ENCODE data around the gene ATP7B.
A peak's percentile ranks its signal among the peaks of the same experiment; 100 is the strongest.

ATP7B gene

DNA sequence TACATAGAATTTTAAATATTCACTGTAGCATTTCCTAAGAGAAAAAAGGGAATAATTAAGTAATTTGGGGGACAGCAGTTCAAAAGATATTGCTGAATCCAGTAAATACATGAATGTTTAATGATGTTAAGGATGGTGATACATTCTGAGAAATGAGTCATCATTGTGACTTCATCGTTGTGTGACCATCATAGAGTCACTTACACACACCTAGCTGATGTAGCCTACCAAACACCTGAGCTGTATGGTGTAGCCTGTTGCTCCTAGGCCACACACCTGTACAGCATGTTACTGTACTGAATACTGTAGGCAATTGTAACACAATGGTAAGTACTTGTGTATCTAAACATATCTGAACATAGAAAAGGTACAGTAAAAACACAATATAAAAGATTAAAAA is 34.8 kb downstream of the ATP7B start:
- Histone ChIP-seq H3K27me3 (ENCODE audit: low read depth, low read length) (no peaks in the 10 kb centered on the region), H3K9me3 (ENCODE audit: control insufficient read depth in 1 of 2, low read length in 2 of 2) (no peaks in the 10 kb centered on the region), H3K4me1 (ENCODE audit: control insufficient read depth in 1 of 2, insufficient read depth in 2 of 2, low read length in 2 of 2) (no peaks in the 10 kb centered on the region), H3K36me3 (ENCODE audit: control insufficient read depth in 1 of 2, insufficient read depth in 2 of 2, low read length in 2 of 2) (peaks cover 0 to 3% of the 10 kb centered on the region in 2 donors), H3K27ac (ENCODE audit: low read length) (no peak overlapping the region), H3K4me3 (ENCODE audit: low read depth in 1 of 2, low read length in 2 of 2) (no peak overlapping the region)

DNA sequence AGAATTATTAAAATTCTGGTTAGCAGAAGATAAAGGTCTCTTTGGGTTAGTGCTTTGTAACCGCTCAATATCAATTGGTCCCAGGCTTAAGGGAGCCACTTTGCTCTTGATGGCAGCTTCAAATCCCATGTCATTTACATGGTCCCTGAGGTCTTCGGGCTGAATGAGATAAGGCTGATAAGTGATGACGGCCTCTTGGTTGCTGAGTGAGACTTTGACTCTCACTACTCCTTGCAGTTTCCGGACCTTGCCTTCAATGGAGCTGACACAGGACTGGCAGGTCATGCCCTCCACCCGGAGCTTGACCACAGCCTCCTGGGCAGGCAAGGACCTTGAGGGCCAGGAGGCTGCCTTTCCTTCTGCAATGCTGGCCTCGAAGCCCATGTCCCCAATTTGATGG is 36.8 kb downstream of the ATP7B start:
- no peak overlapping the region for H3K27ac ChIP-seq (ENCODE audit: low read length)
- no peaks in the 10 kb centered on the region for H3K9me3 ChIP-seq (ENCODE audit: control insufficient read depth in 1 of 2, low read length in 2 of 2)
- no peaks in the 10 kb centered on the region for H3K27me3 ChIP-seq (ENCODE audit: low read depth, low read length)
- peaks cover 3 to 4% of the 10 kb centered on the region in 2 donors for H3K36me3 ChIP-seq (ENCODE audit: control insufficient read depth in 1 of 2, insufficient read depth in 2 of 2, low read length in 2 of 2)
- no peaks in the 10 kb centered on the region for H3K4me1 ChIP-seq (ENCODE audit: control insufficient read depth in 1 of 2, insufficient read depth in 2 of 2, low read length in 2 of 2)
- no peak overlapping the region for H3K4me3 ChIP-seq (ENCODE audit: low read depth in 1 of 2, low read length in 2 of 2)

DNA sequence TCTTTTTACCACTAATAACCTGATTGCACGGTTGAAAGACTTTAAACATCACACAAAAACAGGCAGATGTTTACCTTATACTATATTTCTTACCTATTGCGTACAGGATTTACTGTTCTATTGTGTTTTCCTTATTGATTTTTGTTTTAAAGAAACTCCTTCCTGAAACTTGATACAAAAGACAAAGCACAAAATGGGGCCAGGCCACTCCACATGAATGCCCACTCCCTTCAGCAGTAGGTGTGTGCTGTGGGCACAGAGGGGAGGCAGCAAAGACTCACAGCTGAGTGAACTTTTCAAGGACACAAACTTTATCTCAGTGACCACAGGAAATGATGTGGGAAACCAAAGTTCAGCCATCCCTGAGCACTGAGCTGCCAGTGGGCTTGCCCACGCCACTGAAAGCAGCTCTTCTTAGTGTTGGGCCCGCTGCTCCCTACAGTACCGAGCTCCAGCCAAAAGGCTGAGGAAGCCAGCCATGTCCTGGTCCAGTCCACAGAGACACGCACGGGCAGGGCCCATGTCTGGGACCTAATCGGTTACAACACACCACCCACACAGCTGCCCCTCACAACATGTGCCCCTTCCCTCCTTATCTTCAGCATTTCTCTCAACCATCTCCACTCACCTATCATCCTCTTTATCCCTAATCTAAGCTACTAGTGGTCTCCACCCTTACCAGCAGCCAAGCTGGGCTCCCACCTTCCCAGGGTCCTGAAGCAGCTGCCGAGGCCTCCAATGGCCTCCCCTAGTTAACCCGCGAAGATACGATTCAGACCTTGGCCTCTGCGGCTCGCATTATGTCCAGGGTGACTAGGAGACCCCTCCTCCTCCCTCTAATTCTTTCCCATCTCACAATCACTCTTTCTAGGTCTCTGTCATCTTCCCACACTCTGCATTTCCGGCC is 39.5 kb downstream of the ATP7B start:
- H3K4me1 ChIP-seq (ENCODE audit: control insufficient read depth in 1 of 2, insufficient read depth in 2 of 2, low read length in 2 of 2), result no peaks in the 10 kb centered on the region
- H3K27ac ChIP-seq (ENCODE audit: low read length), result no peak overlapping the region
- H3K4me3 ChIP-seq (ENCODE audit: low read depth in 1 of 2, low read length in 2 of 2), result no peak overlapping the region

DNA sequence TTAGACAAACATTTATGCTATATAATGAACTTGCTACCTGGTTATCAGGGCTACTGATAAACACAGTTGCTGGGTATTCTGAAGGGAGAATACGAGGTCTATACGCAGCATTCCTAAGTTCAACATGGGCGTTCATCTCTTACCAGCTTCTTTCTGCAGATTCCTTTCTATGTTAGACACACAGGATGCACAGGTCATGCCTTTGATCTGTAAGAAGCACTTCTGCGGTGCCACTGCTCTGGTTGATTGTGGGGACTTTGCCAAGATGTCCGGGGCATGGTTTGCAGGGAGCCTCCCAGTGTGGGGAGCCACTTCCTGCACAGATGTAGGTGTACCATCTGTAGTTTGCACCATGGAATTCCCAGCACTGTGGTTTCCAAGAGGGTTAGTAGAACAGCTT is 40.9 kb downstream of the ATP7B start:
- Histone ChIP-seq H3K36me3 (ENCODE audit: control insufficient read depth in 1 of 2, insufficient read depth in 2 of 2, low read length in 2 of 2) (peaks cover 4 to 8% of the 10 kb centered on the region in 2 donors), H3K27me3 (ENCODE audit: low read depth, low read length) (no peaks in the 10 kb centered on the region), H3K4me1 (ENCODE audit: control insufficient read depth in 1 of 2, insufficient read depth in 2 of 2, low read length in 2 of 2) (no peaks in the 10 kb centered on the region), H3K9me3 (ENCODE audit: control insufficient read depth in 1 of 2, low read length in 2 of 2) (no peaks in the 10 kb centered on the region), H3K27ac (ENCODE audit: low read length) (no peak overlapping the region), H3K4me3 (ENCODE audit: low read depth in 1 of 2, low read length in 2 of 2) (no peak overlapping the region)

More for the DNA sequence above, 39.5 kb downstream of the ATP7B start:
- Histone ChIP-seq H3K9me3 (ENCODE audit: control insufficient read depth in 1 of 2, low read length in 2 of 2) (no peaks in the 10 kb centered on the region), H3K27me3 (ENCODE audit: low read depth, low read length) (no peaks in the 10 kb centered on the region), H3K36me3 (ENCODE audit: control insufficient read depth in 1 of 2, insufficient read depth in 2 of 2, low read length in 2 of 2) (peaks cover 4 to 8% of the 10 kb centered on the region in 2 donors)

GRCh38 chr13:51967482-51968446 is 43.5 kb downstream of the ATP7B start:
- Histone ChIP-seq H3K36me3 (ENCODE audit: control insufficient read depth in 1 of 2, insufficient read depth in 2 of 2, low read length in 2 of 2) (peaks cover 4 to 5% of the 10 kb centered on the region in 2 donors), H3K27me3 (ENCODE audit: low read depth, low read length) (no peaks in the 10 kb centered on the region), H3K4me1 (ENCODE audit: control insufficient read depth in 1 of 2, insufficient read depth in 2 of 2, low read length in 2 of 2) (no peaks in the 10 kb centered on the region), H3K4me3 (ENCODE audit: low read depth in 1 of 2, low read length in 2 of 2) (no peak overlapping the region), H3K9me3 (ENCODE audit: control insufficient read depth in 1 of 2, low read length in 2 of 2) (no peaks in the 10 kb centered on the region), H3K27ac (ENCODE audit: low read length) (no peak overlapping the region)

DNA sequence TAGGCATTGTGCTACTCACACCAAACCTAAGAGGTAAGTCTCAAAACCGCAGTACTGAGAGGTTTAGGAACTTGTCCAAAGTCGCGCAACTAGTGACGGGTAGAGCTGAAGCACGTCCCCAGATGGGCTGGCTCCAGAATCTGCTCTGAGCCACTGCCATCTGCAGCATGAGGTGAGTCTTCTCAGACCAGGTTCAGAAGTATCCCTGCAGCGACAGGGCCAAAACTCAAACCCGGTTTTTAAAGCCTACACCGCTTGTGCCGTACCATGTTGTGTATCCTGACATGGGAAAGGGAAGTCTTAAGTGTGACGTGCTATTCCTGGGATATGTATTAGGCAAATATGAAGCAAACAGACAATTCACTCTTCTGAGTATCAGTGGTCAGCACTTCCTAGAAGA is 45.1 kb downstream of the ATP7B start:
- no peak overlapping the region for H3K27ac ChIP-seq (ENCODE audit: low read length)

DNA sequence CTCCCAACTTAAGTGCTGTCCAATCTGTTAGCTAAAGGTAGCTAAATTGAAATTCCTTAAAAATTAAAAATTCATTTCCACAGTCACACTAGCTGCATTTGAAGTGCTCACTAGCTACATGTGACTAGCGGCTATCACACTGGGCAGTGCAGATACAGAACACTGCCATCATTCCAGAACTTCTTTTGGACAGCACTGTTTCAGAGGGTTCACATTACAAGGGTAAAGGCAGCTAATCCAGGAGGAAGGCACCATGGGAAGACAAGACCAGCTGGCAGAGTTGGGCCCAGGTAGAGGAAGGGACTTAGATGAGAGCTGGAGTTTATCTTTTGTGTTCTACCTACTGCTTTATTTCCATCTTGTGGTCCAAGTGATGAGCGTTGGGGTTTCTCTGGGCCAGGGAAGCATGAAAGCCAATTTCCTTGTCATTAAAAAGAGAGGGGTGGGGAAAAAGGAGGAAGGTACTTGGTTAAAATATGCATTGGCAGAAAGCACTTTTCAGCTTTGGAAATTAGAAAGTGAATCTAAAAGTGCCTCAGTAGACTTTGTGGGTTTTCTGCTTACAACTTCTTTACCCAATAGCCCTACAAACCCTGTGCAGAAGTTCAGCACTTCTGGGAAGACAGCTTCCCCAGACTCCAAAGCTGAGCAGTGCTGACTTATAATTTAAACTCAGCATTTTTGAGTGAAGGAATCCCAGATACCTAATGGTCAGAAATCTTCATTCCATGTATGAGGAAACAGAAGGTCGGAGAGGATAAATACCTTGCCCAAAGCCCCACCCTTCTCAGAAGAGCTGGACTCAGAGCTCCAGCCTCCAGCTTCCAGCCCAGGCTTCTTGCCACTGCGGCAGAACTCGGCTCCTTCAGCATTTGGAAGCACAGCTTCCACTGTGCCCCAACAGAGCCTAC is 49.5 kb downstream of the ATP7B start:
- Histone ChIP-seq H3K4me1 (ENCODE audit: control insufficient read depth in 1 of 2, insufficient read depth in 2 of 2, low read length in 2 of 2) (peaks cover 0 to 4% of the 10 kb centered on the region in 2 donors), H3K27ac (ENCODE audit: low read length) (no peak overlapping the region), H3K4me3 (ENCODE audit: low read depth in 1 of 2, low read length in 2 of 2) (no peak overlapping the region), H3K36me3 (ENCODE audit: control insufficient read depth in 1 of 2, insufficient read depth in 2 of 2, low read length in 2 of 2) (no peaks in the 10 kb centered on the region), H3K9me3 (ENCODE audit: control insufficient read depth in 1 of 2, low read length in 2 of 2) (no peaks in the 10 kb centered on the region), H3K27me3 (ENCODE audit: low read depth, low read length) (no peaks in the 10 kb centered on the region)

More for the DNA sequence above, 45.1 kb downstream of the ATP7B start:
- H3K9me3 ChIP-seq (ENCODE audit: control insufficient read depth in 1 of 2, low read length in 2 of 2), result no peaks in the 10 kb centered on the region
- H3K4me1 ChIP-seq (ENCODE audit: control insufficient read depth in 1 of 2, insufficient read depth in 2 of 2, low read length in 2 of 2), result no peaks in the 10 kb centered on the region
- H3K36me3 ChIP-seq (ENCODE audit: control insufficient read depth in 1 of 2, insufficient read depth in 2 of 2, low read length in 2 of 2), result peaks cover 4 to 5% of the 10 kb centered on the region in 2 donors
- H3K4me3 ChIP-seq (ENCODE audit: low read depth in 1 of 2, low read length in 2 of 2), result no peak overlapping the region
- H3K27me3 ChIP-seq (ENCODE audit: low read depth, low read length), result no peaks in the 10 kb centered on the region

DNA sequence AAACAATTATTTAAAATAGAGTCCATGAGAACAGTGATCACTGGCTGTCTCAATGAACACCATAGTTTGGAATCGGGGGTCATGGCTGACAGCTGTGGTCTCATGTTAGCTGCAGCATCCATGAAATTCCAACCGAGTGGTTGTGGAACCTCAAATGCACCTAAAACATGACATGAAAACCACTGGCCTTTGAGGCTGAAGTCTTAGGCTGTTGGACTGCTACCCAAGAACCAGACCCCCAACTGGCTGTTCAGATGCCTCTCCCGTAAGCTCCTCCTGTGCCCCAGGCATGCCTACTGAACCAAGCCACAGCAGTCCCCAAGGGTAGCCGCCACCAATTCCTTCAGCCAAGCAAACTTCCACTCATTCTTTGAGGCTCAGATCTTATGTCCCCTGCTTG is 50.5 kb downstream of the ATP7B start:
- Histone ChIP-seq H3K27ac (ENCODE audit: low read length) (no peak overlapping the region), H3K4me3 (ENCODE audit: low read depth in 1 of 2, low read length in 2 of 2) (no peak overlapping the region), H3K9me3 (ENCODE audit: control insufficient read depth in 1 of 2, low read length in 2 of 2) (no peaks in the 10 kb centered on the region), H3K27me3 (ENCODE audit: low read depth, low read length) (no peaks in the 10 kb centered on the region), H3K4me1 (ENCODE audit: control insufficient read depth in 1 of 2, insufficient read depth in 2 of 2, low read length in 2 of 2) (peaks cover 0 to 4% of the 10 kb centered on the region in 2 donors), H3K36me3 (ENCODE audit: control insufficient read depth in 1 of 2, insufficient read depth in 2 of 2, low read length in 2 of 2) (no peaks in the 10 kb centered on the region)

DNA sequence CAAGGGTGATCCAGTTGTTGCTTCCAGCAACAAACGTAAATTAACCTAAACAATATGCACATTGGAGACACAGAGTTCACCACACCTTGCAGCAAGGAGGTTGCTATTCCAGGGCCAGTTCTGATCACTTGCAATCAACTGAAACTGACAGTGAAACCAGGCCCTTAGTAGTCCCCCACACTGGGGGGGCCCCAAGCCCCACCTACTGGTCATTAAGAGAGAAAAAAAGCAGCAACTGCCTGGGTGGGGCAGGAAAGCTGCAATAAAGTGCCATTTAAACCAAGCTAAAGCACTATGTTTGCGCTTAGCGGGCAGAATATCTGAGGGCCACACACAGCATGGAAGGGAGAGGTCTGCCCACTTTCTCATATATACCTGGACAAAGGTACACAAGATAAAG is 51.5 kb downstream of the ATP7B start:
- Histone ChIP-seq H3K4me3 (ENCODE audit: low read depth in 1 of 2, low read length in 2 of 2) (no peak overlapping the region), H3K27ac (ENCODE audit: low read length) (peak overlapping the region; percentile 47), H3K9me3 (ENCODE audit: control insufficient read depth in 1 of 2, low read length in 2 of 2) (no peaks in the 10 kb centered on the region), H3K27me3 (ENCODE audit: low read depth, low read length) (no peaks in the 10 kb centered on the region), H3K36me3 (ENCODE audit: control insufficient read depth in 1 of 2, insufficient read depth in 2 of 2, low read length in 2 of 2) (no peaks in the 10 kb centered on the region), H3K4me1 (ENCODE audit: control insufficient read depth in 1 of 2, insufficient read depth in 2 of 2, low read length in 2 of 2) (peaks cover 0 to 4% of the 10 kb centered on the region in 2 donors)

DNA sequence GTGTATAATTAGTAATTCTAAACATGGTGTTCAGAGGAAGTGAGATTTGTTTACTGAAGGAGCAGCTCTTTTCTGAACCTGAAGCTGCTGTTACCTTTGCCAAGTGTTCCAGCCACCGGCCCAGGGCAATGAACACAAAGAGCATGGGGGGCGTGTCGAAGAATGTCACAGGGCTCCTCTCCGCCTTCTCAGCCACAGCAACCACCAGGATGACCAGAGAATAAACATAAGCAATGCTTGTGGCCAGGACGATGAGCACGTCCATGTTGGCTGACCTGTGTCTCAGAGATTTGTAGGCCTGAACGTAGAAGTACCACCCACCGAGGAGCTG is 53.1 kb downstream of the ATP7B start:
- H3K36me3 ChIP-seq (ENCODE audit: control insufficient read depth in 1 of 2, insufficient read depth in 2 of 2, low read length in 2 of 2), result no peaks in the 10 kb centered on the region
- peaks cover 0 to 4% of the 10 kb centered on the region in 2 donors for H3K4me1 ChIP-seq (ENCODE audit: control insufficient read depth in 1 of 2, insufficient read depth in 2 of 2, low read length in 2 of 2)
- no peaks in the 10 kb centered on the region for H3K27me3 ChIP-seq (ENCODE audit: low read depth, low read length)
- peak overlapping the region; percentile 6 for H3K27ac ChIP-seq (ENCODE audit: low read length)
- no peaks in the 10 kb centered on the region for H3K9me3 ChIP-seq (ENCODE audit: control insufficient read depth in 1 of 2, low read length in 2 of 2)
- H3K4me3 ChIP-seq (ENCODE audit: low read depth in 1 of 2, low read length in 2 of 2), result no peak overlapping the region
